ACHN (cell line): ENCODE results near the gene SKIC2.
"Not testable (repeated sequence)": the region's sequence is repeated elsewhere in the genome, so short reads cannot be mapped to it uniquely, and the experiment has no call there.

Experiments
- DNase-seq: peaks from one replicate; pipeline ENCODE4 v3.0.0-alpha.2; 2015
- in situ Hi-C: cut with HindIII; loops from 2 replicates; pipeline ENCODE4 v1.10.0; 2017; ENCODE audit warnings: low sequenced_read_pairs, low pct_ligation_motif_present, low pct_unique_long_range_greater_than_20kb

Gene SKIC2

GRCh38 chr6:32014547-32014946 lies 55.6 kb downstream of the SKIC2 start, which contains the start of gene C4B:
TSS of gene C4B (plus strand) at chr6:32014795. CDS start at chr6:32014846, 51 bp downstream.
- in situ Hi-C loops, DNase-seq: not testable (repeated sequence)
